AG10803 (cell line): ENCODE data around the gene BCAS4.

Source experiments
- DNase-seq: peaks from one replicate; pipeline ENCODE4 v3.0.0; 2010; ENCODE audit warnings: low read depth
- H3K4me3 ChIP-seq: 2 replicates; pipeline ENCODE4 v1.5.1; 2011; ENCODE audit warnings: mild to moderate bottlenecking, low read length, control low read depth
- TF ChIP-seq, protein P1 (sequence below): conservative IDR thresholded peaks from 2 replicates; pipeline ENCODE4 v1.5.1; 2011; ENCODE audit warnings: mild to moderate bottlenecking, low read length, control low read depth, inconsistent platforms

The BCAS4 gene

DNA sequence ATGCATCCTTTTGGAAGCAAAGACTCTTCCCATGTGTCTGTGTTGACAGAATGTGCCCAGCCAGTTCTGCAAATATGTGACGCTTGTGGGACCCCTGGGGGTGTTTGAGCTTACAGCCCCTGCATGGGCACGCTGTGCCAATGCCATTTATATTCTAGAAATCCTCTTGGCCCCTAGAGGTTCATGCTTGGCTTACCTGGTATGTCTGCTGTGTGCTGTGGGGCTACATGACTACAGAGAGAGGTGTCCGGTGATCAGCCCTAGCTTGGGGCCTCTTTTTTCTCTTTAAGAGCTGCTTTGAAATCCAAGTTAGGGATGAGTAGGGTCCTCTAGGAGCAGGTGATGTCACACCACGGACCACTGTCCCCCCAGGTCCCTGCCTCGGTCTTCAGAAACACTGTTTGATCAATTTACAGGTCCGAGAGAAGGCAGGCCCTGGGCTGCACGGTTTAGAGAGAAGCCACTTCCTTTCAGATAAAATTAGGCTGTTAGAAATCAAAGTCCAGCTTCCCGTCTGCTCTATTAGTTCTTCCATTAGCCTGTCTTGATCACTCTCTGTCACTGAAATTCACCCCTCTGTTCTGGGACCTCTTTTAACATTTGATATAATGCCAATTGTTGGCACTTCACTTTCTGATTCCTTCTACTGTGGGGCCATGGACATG, 26.5 kb downstream of the BCAS4 start:
- no peak for DNase-seq
- TF ChIP-seq, protein P1, sequence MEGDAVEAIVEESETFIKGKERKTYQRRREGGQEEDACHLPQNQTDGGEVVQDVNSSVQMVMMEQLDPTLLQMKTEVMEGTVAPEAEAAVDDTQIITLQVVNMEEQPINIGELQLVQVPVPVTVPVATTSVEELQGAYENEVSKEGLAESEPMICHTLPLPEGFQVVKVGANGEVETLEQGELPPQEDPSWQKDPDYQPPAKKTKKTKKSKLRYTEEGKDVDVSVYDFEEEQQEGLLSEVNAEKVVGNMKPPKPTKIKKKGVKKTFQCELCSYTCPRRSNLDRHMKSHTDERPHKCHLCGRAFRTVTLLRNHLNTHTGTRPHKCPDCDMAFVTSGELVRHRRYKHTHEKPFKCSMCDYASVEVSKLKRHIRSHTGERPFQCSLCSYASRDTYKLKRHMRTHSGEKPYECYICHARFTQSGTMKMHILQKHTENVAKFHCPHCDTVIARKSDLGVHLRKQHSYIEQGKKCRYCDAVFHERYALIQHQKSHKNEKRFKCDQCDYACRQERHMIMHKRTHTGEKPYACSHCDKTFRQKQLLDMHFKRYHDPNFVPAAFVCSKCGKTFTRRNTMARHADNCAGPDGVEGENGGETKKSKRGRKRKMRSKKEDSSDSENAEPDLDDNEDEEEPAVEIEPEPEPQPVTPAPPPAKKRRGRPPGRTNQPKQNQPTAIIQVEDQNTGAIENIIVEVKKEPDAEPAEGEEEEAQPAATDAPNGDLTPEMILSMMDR = no peak
- no peak overlapping the region for H3K4me3 ChIP-seq

DNA sequence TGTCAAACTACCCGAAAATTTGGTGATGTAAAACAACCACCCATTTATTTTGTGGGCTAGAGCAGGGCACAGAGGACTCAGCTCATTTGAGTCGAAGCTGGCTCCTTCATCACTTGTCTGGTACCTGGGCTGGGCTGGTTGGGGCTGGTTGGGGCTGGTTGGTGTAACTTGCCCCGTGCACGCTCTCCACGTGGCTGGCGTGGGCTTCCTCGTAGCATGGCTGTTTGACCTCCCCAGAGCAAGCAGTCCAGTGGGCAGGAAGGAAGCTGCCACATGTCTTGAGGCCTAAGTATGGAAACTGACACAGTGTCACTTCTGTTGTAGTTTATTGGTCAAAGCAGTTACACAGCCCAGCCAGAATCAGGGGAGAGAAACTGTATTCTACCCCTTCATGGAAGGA, 27.1 kb downstream of the BCAS4 start:
- TF ChIP-seq, protein P1 = no peak
- DNase-seq = no peak
- no peak overlapping the region for H3K4me3 ChIP-seq

DNA sequence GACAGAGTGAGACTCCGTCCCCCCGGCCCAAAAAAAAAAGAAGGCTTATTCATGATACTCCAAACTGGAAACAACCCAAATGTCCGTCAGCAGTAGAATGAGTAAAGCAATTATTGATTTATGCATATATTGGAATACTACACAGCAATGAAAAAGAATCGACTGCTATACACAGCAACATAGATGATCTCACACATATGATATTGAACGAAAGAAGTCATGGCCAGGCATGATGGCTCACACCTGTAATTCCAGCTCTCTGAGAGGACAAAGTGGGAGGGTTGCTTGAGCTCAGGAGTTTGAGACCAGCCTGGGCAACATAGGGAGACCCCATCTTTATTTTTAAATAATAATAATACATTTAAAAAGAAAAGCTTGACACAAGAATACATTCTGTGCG, 28.5 kb downstream of the BCAS4 start:
- TF ChIP-seq, protein P1 = no peak
- no peak overlapping the region for H3K4me3 ChIP-seq
- DNase-seq = no peak

DNA sequence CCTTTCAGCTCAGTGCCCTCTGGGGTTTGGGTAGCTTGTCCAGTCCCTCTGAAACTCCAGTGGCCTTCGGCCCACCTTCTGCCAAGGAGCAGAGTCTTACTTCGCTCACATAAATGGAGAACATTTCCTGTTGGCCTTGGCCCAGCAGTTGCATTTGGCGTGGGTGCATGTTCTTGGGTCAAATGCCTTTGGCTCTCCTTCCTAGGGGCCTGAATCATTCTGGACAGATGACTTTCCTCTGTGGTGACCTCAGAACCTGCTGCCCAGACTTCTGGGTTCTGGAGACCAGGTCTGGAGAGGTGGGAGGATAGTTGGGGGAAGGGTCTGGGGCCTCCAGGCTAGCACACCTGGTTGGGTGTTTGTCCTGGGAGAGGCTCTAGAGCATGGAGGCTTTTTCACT, 29.3 kb downstream of the BCAS4 start:
- H3K4me3 ChIP-seq = no peak overlapping the region
- peak; percentile 80 for DNase-seq
- TF ChIP-seq, protein P1 = no peak

DNA sequence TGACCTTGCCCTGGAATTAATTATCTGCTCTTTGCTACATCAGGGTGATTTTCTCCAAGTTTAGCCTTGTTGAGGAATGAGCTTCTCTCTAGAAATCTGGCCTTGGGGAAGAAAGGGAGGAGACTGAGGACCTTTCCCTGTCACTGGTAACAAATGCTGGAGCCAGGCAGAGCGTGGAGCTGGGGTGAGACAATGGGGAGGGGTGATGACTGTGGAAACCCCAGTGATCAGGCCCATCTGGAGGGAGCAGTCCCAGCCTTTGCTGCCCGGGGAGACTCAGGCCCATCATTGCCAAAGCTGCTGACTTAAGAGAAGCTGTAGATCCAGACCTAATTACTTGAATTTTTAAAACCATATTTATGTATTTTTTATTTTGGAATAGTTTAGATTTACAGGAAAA, 31.3 kb downstream of the BCAS4 start:
- H3K4me3 ChIP-seq = no peak overlapping the region
- TF ChIP-seq, protein P1 = no peak
- DNase-seq = peak; percentile 77

DNA sequence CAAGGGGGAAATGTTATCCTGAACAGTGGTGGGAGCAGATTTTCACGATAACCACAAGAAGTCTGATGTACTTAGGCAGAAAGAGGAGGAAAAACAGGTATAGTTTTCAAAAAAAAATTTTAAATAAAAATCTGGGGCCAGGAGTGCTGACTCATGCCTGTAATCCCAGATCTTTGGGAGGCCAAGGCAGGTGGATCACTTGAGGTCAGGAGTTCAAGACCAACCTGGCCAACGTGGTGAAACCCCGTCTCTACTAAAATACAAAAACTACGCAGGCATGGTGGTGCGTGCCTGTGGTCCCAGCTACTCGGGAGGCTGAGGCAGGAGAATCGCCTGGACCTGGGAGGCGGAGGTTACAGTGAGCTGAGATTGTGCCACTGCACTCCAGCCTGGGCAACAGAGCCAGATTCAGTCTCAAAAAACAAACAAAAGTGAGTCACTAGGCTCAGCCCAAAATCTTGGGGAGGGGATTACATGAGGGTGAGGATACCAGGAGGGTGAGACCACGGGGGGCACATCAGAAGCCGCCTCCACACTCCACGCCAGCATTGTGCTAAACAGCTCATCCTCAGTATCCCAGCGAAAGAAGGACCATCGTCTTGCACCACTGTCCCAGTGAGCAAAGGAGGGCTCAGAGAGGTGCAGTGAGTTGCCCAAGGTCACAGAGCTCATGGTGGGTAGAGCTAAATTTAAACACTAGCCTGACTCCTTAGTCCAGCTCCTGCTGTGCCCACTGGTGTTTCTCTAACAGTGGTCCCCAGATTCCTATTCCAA, 33.7 kb downstream of the BCAS4 start:
- TF ChIP-seq, protein P1 = no peak
- H3K4me3 ChIP-seq = no peak overlapping the region
- DNase-seq = no peak

DNA sequence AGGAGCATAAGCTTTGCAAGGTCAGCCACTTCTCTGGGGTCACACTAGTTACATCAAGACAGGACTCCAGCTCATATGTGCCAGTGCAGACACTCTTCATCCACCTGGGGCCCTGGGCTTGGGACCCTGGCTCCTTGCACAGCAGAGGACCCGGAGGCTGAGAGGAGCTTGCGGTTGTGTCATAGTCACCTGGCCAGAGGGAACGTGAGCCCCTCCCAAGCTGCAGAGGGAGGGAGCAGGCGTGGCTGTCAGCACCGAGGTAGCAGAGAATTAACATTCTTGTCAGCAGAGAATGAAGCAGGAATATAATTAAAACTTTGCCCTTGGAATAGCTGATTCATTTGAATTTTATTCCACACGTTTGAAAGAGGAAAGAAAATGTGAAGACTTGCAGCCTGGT, 36.8 kb downstream of the BCAS4 start:
- no peak overlapping the region for H3K4me3 ChIP-seq
- TF ChIP-seq, protein P1 = no peak
- no peak for DNase-seq
